ENCODE results near the gene ZBTB47.
A peak's percentile ranks its signal among the peaks of the same experiment; 100 is the strongest.

The ZBTB47 gene

DNA sequence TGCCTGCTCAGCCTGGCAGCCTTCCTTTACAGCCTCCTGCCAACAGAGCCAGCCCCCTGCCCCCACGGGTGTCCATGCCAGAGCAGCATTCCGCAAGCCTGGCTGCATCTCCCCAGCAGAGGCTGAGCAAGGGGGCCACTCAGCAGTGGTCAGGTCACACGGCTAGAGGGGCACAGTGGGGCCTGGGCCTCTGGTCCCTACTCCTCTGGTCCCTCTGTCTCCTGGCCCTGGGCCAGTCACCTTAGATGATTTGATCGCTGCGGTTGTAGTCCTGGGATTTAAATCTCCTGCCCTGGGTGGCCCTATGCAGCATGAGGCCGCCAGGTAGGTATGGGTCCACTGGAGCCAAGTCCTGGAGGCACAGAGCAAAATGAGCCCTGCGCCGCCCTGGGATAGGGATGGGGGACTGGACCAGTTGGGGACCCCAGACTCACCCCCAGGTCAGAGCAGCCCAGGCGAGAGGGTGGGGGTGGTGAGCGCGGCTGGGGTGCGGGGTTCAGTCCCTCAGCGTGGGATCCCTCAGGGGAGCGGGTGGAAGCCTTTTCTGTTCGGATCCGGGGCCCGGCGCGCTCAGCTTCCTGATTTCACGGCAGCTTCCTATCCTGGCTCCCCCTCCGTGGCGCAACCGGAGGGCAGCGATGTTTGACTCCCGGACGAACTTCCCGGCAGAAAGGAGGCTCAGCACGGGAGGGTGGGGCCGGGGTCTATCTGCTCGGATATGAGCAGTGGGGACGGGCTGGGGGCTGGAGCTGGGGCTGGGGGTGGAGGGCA is at the start of gene ZBTB47:
Gene ZBTB47 (plus strand): TSS at position 138 of the 771 bp plus-strand sequence. CDS start 4,659 bp downstream, outside the sequence.
- DNase-seq (ENCODE audit: low read depth in 3 of 3): no peak

GRCh38 chr3:42605546-42606173 is 47.8 kb upstream of the ZBTB47 start:
- DNase-seq (ENCODE audit: low read depth in 3 of 3): no peak

GRCh38 chr3:42608581-42608980 is 44.9 kb upstream of the ZBTB47 start:
- DNase-seq (ENCODE audit: low read depth in 3 of 3): no peak

- no peak for DNase-seq (ENCODE audit: low read depth in 3 of 3)
Observed at GRCh38 chr3:42610976-42611375, 42.5 kb upstream of the ZBTB47 start.

DNA sequence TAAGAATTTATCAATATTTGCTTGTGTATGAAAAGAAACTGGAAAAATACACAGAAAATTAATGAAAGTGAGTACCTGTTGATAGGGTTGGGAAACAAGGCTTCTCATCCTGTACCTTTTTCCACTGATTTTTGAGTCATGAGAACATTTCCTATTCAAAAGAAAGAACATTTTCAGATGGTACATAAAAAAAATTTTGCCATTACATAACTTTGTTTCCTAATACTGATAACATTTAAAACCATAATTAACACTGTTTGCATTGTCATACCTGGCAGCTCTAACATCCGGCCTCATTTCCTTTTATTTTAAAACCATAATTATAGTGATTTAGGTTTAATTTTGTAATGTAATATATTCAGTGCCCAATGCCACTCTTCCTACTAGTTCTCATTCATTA is 41.3 kb upstream of the ZBTB47 start:
- no peak for DNase-seq (ENCODE audit: low read depth in 3 of 3)

- no peak for DNase-seq (ENCODE audit: low read depth in 3 of 3)
Observed at GRCh38 chr3:42612928-42613327, 40.6 kb upstream of the ZBTB47 start.

DNA sequence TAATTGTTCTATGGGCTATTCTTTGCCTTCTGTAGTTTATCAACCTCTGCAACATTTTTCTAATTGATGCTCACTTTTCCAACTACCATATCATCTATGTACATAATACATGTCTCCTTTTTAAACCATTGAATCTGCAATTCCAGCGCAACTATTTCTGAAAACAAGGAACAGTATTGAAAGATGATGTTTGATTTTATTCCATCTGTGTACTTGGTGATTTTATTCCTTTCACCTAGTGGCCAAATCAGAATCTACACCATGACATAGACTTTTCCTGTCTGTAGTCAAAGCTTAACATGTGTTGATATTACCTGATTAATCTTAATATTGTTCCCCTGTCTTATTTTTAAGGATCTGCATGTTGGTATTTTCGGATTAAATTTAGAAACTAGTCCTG is 40.0 kb upstream of the ZBTB47 start:
- DNase-seq (ENCODE audit: low read depth in 3 of 3): no peak

DNA sequence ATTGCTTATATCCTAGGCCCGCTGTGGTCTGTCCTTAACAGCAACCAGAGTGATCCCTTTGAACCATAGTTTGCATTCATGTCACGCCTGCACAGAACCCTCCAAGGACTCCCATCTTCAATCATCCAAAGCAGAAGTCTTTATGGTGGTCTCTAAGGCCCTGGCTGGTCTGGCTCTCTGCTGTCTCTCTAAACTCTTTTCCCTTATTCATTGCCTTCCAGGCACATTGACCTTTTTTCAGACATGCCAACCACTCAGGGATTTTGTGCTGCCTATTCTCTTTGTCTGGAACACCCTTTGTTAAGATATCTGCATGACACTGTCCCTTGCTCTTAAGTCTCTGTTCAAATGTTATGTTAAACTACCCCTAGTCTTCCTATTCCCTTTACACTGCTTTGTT is 21.9 kb upstream of the ZBTB47 start:
- DNase-seq (ENCODE audit: low read depth in 3 of 3): no peak

DNA sequence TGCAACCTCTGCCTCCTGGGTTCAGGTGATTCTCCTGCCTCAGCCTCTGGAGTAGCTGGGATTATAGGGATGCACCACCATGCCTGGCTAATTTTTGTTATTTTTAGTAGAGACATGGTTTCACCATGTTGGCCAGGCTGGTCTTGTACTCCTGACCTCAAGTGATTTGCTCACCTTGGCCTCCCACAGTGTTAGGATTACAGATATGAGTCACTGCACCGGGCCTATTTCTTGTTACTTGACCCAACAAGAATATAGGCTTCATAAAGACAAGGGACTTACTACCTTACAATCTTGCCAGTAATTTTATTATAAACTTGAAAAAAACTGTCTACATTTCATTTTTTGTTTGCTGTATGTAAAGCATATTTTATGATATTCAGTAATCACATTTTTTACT is 21.4 kb upstream of the ZBTB47 start:
- no peak for DNase-seq (ENCODE audit: low read depth in 3 of 3)

DNA sequence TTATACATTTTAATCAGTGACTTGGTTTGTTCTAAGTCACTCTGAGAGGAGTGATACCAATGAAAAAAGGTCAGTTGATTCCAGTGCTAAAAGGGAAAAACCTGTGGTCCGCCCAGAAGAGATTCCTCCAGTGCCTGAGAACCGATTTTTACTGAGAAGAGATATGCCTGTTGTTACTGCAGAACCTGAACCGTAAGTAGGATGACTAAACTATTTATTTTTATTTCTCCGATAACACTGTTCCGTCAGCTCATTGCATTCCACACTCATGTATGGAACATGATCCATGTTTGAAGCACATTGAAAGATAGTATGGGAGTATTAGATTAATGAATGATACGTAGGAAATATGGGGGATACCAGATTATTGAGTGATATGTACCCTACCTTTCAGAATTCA is 20.0 kb upstream of the ZBTB47 start:
- no peak for DNase-seq (ENCODE audit: low read depth in 3 of 3)

DNA sequence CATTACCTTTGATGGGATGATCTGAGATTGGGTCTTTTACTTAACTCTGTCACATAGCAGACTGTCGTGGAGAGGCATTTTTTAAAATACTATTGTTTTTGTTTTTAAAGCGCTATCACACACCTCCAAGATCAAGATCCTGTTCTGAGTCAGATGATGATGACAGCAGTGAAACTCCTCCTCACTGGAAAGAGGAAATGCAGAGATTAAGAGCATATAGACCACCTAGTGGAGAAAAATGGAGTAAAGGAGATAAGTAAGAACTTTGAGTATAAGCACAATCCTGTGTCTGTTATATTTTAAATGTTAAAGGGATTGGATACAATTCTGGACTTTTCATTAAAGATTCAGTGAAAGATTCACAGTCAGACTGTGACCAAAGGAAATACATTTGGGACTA is 18.4 kb upstream of the ZBTB47 start:
- DNase-seq (ENCODE audit: low read depth in 3 of 3): no peak

GRCh38 chr3:42637001-42637400 is 16.5 kb upstream of the ZBTB47 start:
- DNase-seq (ENCODE audit: low read depth in 3 of 3): no peak

- DNase-seq (ENCODE audit: low read depth in 3 of 3): peak in 1 of 3 experiments; percentile 42
Observed at GRCh38 chr3:42638339-42638842, 15.1 kb upstream of the ZBTB47 start.

DNA sequence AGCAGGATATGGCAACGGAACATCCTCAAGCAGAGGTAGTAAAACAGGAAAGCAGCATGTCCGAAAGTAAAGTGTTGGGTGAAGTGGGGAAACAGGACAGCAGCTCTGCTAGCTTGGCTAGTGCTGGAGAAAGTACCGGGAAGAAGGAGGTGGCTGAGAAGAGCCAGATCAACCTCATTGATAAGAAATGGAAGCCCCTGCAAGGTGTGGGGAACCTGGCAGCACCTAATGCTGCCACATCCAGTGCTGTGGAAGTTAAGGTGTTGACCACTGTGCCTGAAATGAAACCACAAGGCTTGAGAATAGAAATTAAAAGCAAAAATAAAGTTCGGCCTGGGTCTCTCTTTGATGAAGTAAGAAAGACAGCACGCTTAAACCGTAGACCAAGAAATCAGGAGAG is 14.3 kb upstream of the ZBTB47 start:
- DNase-seq (ENCODE audit: low read depth in 3 of 3): no peak

DNA sequence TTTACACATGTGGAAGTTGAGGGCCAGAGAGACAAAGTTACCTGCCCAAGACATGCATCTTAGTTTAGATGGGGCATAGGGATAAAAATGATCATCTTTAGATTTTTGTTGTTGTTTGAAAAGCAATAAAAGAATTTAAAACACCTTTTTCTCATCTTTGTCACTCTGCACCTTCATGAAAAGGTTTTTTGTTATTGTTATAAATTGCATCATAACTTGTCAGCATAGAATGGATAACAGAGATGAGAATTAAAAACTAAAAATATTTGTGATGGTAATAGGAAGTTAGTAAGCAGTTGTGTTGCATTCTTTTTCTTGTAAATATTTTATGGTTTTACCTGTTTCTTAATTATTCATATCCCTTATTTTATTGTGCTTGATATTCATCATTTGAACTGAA is 13.4 kb upstream of the ZBTB47 start:
- no peak for DNase-seq (ENCODE audit: low read depth in 3 of 3)

GRCh38 chr3:42640771-42641370 is 12.6 kb upstream of the ZBTB47 start:
- DNase-seq (ENCODE audit: low read depth in 3 of 3): no peak

DNA sequence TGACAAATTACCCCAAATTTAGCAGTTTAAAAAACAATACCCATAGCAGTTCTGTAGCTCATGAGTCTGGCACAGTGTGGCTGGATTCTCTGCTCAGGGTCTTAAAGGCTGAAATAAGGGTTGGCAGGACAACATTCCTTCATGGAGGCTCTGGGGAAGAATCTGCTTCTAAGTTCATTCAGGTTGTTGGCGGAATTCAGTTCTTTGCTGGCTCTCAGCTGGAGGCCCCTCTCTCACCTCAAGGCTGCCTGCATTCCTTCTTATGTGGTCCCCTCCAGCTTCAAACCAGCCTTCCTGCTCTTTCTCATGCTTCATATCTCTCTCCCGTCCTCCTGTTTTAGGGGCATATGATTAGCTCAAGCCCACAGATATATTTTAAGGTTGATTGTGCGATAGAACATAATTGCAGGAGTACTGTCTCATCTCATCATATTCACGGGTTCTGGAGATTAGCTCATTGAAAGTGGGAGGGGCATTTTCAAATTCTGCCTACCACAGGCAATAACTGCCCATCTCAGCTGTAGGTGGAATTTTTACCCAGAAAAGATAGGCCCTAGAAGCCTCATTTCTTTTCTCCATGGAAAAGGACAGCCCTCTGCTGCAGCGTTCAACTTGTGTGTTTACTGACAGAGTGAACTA is 5.6 kb upstream of the ZBTB47 start:
- DNase-seq (ENCODE audit: low read depth in 3 of 3): no peak

DNA sequence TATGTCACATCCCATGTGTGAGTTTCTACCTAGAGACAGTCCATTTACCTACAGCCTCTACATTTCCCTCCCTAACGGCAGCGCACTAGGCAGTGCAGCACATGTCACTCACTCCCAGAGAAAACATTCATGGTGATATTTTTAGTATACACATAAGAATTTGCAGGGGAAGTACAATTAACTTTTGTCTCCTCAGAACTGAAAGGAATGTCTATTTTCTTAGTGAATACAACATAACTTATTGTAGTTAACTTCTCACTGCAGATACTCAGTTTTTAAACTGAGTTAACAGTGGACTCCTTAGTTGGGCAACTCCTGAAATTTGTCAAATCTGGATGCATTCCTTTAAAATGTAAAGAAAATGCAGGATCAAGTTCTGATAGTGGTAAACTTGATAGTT is 4.5 kb upstream of the ZBTB47 start:
- DNase-seq (ENCODE audit: low read depth in 3 of 3): no peak

DNA sequence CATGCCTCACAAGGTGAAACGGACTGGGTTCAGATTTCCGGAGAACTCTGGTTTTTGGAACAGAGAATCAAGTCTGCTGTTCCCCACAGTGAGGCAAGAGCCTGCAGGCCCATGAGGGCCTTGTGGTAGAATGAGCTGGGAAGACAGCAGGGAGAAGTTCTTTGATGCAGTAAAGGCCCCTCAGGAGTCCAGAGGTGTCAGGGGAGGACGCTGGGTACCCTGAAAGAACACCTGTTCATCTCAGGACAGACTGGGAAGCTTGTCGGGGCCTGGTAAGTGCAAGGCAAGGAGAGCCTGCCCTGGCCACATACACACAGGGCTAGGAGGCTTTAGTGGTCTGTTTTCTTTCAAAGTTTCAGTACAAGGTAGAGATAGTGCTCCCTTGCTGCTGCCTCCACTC is 3.7 kb upstream of the ZBTB47 start:
- no peak for DNase-seq (ENCODE audit: low read depth in 3 of 3)

- no peak for DNase-seq (ENCODE audit: low read depth in 3 of 3)
Observed at GRCh38 chr3:42651248-42652091, 2.0 kb upstream of the ZBTB47 start.

DNA sequence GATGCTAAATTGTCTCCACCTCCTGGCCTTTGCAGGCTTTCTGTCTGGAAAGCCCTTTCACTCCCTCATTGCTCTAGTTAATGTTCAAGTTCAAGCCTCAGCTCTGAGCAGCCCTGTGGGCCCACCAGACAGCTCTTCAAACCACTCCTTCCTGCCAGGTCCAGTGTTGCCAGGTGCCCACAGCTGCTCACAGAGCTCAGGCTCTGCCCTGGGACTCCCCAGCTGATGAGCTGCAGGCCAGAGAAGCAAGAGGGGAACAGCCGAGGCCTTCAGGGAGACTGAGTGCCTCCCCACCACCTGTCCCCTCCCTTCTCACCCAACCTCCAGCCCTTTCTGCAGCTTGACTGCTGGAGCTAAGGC is 1.3 kb upstream of the ZBTB47 start:
- DNase-seq (ENCODE audit: low read depth in 3 of 3): no peak
